Erythroblast (primary cell): ENCODE results near the gene AHCYL2.
"Not testable (repeated sequence)": the region's sequence is repeated elsewhere in the genome, so short reads cannot be mapped to it uniquely, and the experiment has no call there.

ENCODE experiments used
- GATA1 ChIP-seq: IDR thresholded peaks from 2 replicates; pipeline ENCODE4 v1.6.1; 2011; ENCODE audit warnings: low read depth, mild to moderate bottlenecking, control low read depth, low read length, moderate library complexity
- POLR2A ChIP-seq: IDR thresholded peaks from 2 replicates; pipeline ENCODE4 v1.6.1; 2011; ENCODE audit warnings: mild to moderate bottlenecking, low read length

GRCh38 chr7:129300299-129300698, 75.5 kb downstream of the AHCYL2 start:
- TF ChIP-seq POLR2A, GATA1: not testable (repeated sequence)
